Kidney epithelial cell (primary cell): Measurements from ENCODE around the gene PSPH. TPM values are rescaled to one million over a fixed set of nuclear protein-coding genes. Genes with fewer than 3 reads are reported as not detected.
"Not testable (repeated sequence)": the region's sequence is repeated elsewhere in the genome, so short reads cannot be mapped to it uniquely, and the experiment has no call there.

Source experiments
- DNase-seq: peaks from one replicate; pipeline ENCODE4 v3.0.0-alpha.2; 2010; ENCODE audit warnings: low read depth
- H3K27me3 ChIP-seq: 2 replicates; pipeline ENCODE4 v1.6.0; 2011; ENCODE audit warnings: low read length; ENCODE audit not compliant: control insufficient read depth, insufficient read depth
- H3K36me3 ChIP-seq: 2 replicates; pipeline ENCODE4 v1.5.1; 2011; ENCODE audit warnings: low read length; ENCODE audit not compliant: control insufficient read depth, insufficient read depth
- H3K4me3 ChIP-seq: 2 replicates; pipeline ENCODE4 v1.5.1; 2011; ENCODE audit warnings: low read depth, mild to moderate bottlenecking, control low read depth, low read length
- total RNA-seq: library from RNA; depleted of rRNA; stranded (reverse); fragments of >200 nt; gene quantifications from 2 replicates; pipeline ENCODE4 v1.2.3, GENCODE V29; 2015
- TF ChIP-seq, protein P1 (sequence below): IDR thresholded peaks from 2 replicates; pipeline ENCODE4 v1.5.1; 2011; ENCODE audit warnings: mild to moderate bottlenecking, moderate library complexity, low read length, control low read depth, inconsistent platforms; ENCODE audit not compliant: insufficient read depth, poor library complexity, severe bottlenecking

Gene PSPH
- total RNA-seq, 1 donor from 2014 or later = 81.4 TPM

GRCh38 chr7:56048245-56048644, 3.0 kb downstream of the PSPH start:
- TF ChIP-seq, protein P1, sequence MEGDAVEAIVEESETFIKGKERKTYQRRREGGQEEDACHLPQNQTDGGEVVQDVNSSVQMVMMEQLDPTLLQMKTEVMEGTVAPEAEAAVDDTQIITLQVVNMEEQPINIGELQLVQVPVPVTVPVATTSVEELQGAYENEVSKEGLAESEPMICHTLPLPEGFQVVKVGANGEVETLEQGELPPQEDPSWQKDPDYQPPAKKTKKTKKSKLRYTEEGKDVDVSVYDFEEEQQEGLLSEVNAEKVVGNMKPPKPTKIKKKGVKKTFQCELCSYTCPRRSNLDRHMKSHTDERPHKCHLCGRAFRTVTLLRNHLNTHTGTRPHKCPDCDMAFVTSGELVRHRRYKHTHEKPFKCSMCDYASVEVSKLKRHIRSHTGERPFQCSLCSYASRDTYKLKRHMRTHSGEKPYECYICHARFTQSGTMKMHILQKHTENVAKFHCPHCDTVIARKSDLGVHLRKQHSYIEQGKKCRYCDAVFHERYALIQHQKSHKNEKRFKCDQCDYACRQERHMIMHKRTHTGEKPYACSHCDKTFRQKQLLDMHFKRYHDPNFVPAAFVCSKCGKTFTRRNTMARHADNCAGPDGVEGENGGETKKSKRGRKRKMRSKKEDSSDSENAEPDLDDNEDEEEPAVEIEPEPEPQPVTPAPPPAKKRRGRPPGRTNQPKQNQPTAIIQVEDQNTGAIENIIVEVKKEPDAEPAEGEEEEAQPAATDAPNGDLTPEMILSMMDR = no peak
- Histone ChIP-seq H3K36me3 (no peaks in the 10 kb centered on the region), H3K4me3 (no peak overlapping the region), H3K27me3 (no peaks in the 10 kb centered on the region)
- DNase-seq = no peak

- H3K36me3 ChIP-seq, H3K4me3 ChIP-seq, H3K27me3 ChIP-seq, DNase-seq: not testable (repeated sequence)
Measured at GRCh38 chr7:56047446-56048116, 3.7 kb downstream of the PSPH start.

GRCh38 chr7:56046721-56047445, 4.4 kb downstream of the PSPH start:
- H3K27me3 ChIP-seq = no peaks in the 10 kb centered on the region
- no peaks in the 10 kb centered on the region for H3K36me3 ChIP-seq
- DNase-seq = peak; percentile 75
- no peak overlapping the region for H3K4me3 ChIP-seq
- TF ChIP-seq, protein P1 = no peak

GRCh38 chr7:56045758-56046157, 5.5 kb downstream of the PSPH start:
- H3K4me3 ChIP-seq, H3K27me3 ChIP-seq, H3K36me3 ChIP-seq, DNase-seq: not testable (repeated sequence)

DNA sequence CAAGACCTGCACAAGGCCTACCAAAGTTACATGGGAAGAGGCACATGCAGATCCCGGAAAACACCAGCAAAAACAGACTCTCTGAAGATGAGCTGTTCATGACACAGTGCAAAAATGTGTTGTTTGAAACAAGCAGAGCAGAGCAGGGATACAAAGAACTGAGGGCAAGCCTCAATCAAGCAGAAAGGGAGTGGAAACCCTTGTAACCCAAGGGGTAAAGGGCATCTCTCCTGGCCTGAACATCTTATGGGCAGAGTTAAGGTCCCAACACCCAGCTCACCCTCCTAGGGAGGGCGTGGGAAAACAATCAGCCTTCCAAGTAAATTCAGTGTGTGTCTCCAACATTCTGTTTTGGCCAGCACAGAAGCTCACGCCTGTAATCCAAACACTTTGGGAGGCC, 10.5 kb downstream of the PSPH start:
- DNase-seq = no peak
- TF ChIP-seq, protein P1 = no peak
- Histone ChIP-seq H3K4me3 (no peak overlapping the region), H3K27me3 (no peaks in the 10 kb centered on the region), H3K36me3 (no peaks in the 10 kb centered on the region)

GRCh38 chr7:56033671-56034432, 17.4 kb downstream of the PSPH start:
- no peaks in the 10 kb centered on the region for H3K36me3 ChIP-seq
- no peak for DNase-seq
- H3K27me3 ChIP-seq = no peaks in the 10 kb centered on the region
- TF ChIP-seq, protein P1 = peak; percentile 41
- peak overlapping the region; percentile 44 for H3K4me3 ChIP-seq

GRCh38 chr7:56032578-56032977, 18.7 kb downstream of the PSPH start:
- DNase-seq, H3K27me3 ChIP-seq, H3K4me3 ChIP-seq, H3K36me3 ChIP-seq: not testable (repeated sequence)

GRCh38 chr7:56031556-56031955, 19.7 kb downstream of the PSPH start:
- DNase-seq, H3K4me3 ChIP-seq, H3K27me3 ChIP-seq, H3K36me3 ChIP-seq: not testable (repeated sequence)
